OCI-LY1 (cell line): ENCODE measurements around the gene NRGN.

Experiments
- H2AFZ ChIP-seq: fragments of 200-600 bp; sonication (generic), shearing (Covaris generic); 2 replicates; pipeline ENCODE4 v1.6.0; 2014; ENCODE audit warnings: antibody characterized with exemption, mild to moderate bottlenecking, low read length
- H3F3A ChIP-seq: fragments of 200-600 bp; sonication (generic), shearing (Covaris generic); 2 replicates; pipeline ENCODE4 v1.6.0; 2014; ENCODE audit warnings: mild to moderate bottlenecking, antibody characterized with exemption, low read length, moderate library complexity; ENCODE audit not compliant: insufficient read depth
- H3K27ac ChIP-seq: fragments of 200-600 bp; sonication (generic); 2 replicates; pipeline ENCODE4 v1.5.1; 2014; ENCODE audit warnings: low read length, mixed run types, mild to moderate bottlenecking, low read depth; ENCODE audit not compliant: poor library complexity, severe bottlenecking
- H3K27me3 ChIP-seq: fragments of 200-600 bp; sonication (generic); 2 replicates; pipeline ENCODE4 v1.6.0; 2014; ENCODE audit warnings: antibody characterized with exemption, mild to moderate bottlenecking, low read length, moderate library complexity; ENCODE audit not compliant: insufficient read depth
- H3K36me3 ChIP-seq: fragments of 200-600 bp; sonication (generic); 2 replicates; pipeline ENCODE4 v1.6.1; 2014; ENCODE audit warnings: mild to moderate bottlenecking, antibody characterized with exemption, low read length, moderate library complexity, mixed read lengths; ENCODE audit not compliant: insufficient read depth
- H3K4me1 ChIP-seq: fragments of 200-600 bp; sonication (generic); 2 replicates; pipeline ENCODE4 v1.5.1; 2014; ENCODE audit warnings: mild to moderate bottlenecking, low read length, moderate library complexity; ENCODE audit not compliant: insufficient read depth, severe bottlenecking
- H3K4me2 ChIP-seq: fragments of 200-600 bp; sonication (generic), shearing (Covaris generic); 2 replicates; pipeline ENCODE4 v1.6.1; 2014; ENCODE audit warnings: low read length
- H3K4me3 ChIP-seq: fragments of 200-600 bp; sonication (generic); 2 replicates; pipeline ENCODE4 v1.5.1; 2014; ENCODE audit warnings: low read length, low read depth, mild to moderate bottlenecking, mixed read lengths; ENCODE audit not compliant: poor library complexity, severe bottlenecking
- H3K79me2 ChIP-seq: fragments of 200-600 bp; shearing (Covaris generic); 2 replicates; pipeline ENCODE4 v1.6.1; 2016; ENCODE audit warnings: mixed run types, low read length, mixed read lengths; ENCODE audit not compliant: insufficient read depth
- H3K9ac ChIP-seq: fragments of 200-600 bp; sonication (generic), shearing (Covaris generic); 2 replicates; pipeline ENCODE4 v1.6.1; 2014; ENCODE audit warnings: mild to moderate bottlenecking, low read length, mixed read lengths
- H3K9me2 ChIP-seq: fragments of 200-600 bp; sonication (generic), shearing (Covaris generic); 2 replicates; pipeline ENCODE4 v1.6.1; 2014; ENCODE audit warnings: low read depth, mild to moderate bottlenecking, low read length, mixed read lengths
- H3K9me3 ChIP-seq: fragments of 200-600 bp; shearing (Covaris generic); 2 replicates; pipeline ENCODE4 v1.6.1; 2014; ENCODE audit warnings: low read length, mixed read lengths
- H4K20me1 ChIP-seq: fragments of 200-600 bp; sonication (generic), shearing (Covaris generic); 2 replicates; pipeline ENCODE4 v1.6.0; 2016; ENCODE audit warnings: mild to moderate bottlenecking, low read length; ENCODE audit not compliant: insufficient read depth
- EZH2 ChIP-seq: fragments of 200-600 bp; sonication (generic), shearing (Covaris generic); IDR thresholded peaks from 2 replicates; pipeline ENCODE4 v1.8.0; 2017; ENCODE audit warnings: borderline replicate concordance, mixed run types, mild to moderate bottlenecking, antibody characterized with exemption, low read length, moderate library complexity, mixed read lengths
- TF ChIP-seq, protein P1 (sequence below): fragments of 200-600 bp; sonication (generic), shearing (Covaris generic); IDR thresholded peaks from 2 replicates; pipeline ENCODE4 v1.5.1; 2017; ENCODE audit warnings: mild to moderate bottlenecking, antibody characterized with exemption, low read length, moderate library complexity, mixed read lengths

NRGN gene

DNA sequence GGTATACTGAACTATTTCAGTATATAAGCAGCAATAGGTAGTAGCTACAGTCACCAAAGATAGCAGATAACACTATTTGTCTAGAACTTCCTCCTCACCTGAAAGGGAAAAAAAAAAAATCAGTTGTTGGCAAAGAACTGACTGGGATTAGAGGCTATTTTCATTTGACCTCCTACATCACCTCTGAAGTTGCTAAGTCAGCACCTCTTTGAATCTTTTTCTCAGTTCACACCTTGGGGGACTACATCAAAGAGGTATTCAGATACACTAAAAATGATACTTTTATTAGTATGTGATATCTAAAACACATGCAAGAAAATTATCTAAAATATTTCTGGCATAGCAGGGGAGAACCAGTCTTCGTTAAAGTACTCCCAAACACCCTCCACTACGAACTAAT lies 44.3 kb downstream of the NRGN start:
- H2AFZ ChIP-seq: no peak overlapping the region
- no peaks in the 10 kb centered on the region for H4K20me1 ChIP-seq
- no peaks in the 10 kb centered on the region for H3K27me3 ChIP-seq
- no peaks in the 10 kb centered on the region for H3K4me1 ChIP-seq
- H3K9me2 ChIP-seq: no peaks in the 10 kb centered on the region
- H3K79me2 ChIP-seq: no peaks in the 10 kb centered on the region
- no peaks in the 10 kb centered on the region for H3K36me3 ChIP-seq
- H3K4me2 ChIP-seq: no peak overlapping the region
- H3K27ac ChIP-seq: no peak overlapping the region
- H3K9me3 ChIP-seq: no peaks in the 10 kb centered on the region
- H3F3A ChIP-seq: no peaks in the 10 kb centered on the region
- no peak overlapping the region for H3K4me3 ChIP-seq
- no peak for TF ChIP-seq EZH2
- TF ChIP-seq, protein P1, sequence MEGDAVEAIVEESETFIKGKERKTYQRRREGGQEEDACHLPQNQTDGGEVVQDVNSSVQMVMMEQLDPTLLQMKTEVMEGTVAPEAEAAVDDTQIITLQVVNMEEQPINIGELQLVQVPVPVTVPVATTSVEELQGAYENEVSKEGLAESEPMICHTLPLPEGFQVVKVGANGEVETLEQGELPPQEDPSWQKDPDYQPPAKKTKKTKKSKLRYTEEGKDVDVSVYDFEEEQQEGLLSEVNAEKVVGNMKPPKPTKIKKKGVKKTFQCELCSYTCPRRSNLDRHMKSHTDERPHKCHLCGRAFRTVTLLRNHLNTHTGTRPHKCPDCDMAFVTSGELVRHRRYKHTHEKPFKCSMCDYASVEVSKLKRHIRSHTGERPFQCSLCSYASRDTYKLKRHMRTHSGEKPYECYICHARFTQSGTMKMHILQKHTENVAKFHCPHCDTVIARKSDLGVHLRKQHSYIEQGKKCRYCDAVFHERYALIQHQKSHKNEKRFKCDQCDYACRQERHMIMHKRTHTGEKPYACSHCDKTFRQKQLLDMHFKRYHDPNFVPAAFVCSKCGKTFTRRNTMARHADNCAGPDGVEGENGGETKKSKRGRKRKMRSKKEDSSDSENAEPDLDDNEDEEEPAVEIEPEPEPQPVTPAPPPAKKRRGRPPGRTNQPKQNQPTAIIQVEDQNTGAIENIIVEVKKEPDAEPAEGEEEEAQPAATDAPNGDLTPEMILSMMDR: no peak
- no peak overlapping the region for H3K9ac ChIP-seq

DNA sequence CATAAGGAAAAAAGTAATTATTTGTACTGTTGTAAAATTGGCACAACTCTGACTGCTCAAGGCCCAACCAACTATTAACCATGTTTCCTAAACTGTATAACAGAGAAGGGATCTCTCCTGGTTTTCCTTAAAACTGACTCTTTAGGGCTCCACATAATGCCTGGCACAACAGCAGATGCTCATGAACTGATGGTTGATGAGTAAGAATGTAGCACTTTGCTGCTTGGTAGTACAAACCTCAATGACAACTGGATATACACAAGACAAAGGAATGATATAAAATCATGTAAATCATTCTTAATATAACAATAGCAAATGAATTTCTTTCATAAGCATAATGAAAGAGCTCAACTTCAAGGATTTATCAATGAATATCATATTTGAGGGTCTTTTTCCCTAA lies 48.8 kb downstream of the NRGN start:
- H3K9ac ChIP-seq: no peak overlapping the region
- H2AFZ ChIP-seq: no peak overlapping the region
- H3K9me2 ChIP-seq: no peaks in the 10 kb centered on the region
- TF ChIP-seq EZH2: no peak
- TF ChIP-seq, protein P1: no peak
- no peaks in the 10 kb centered on the region for H3K36me3 ChIP-seq
- H3K4me2 ChIP-seq: no peak overlapping the region
- no peaks in the 10 kb centered on the region for H3K79me2 ChIP-seq
- H3K4me3 ChIP-seq: no peak overlapping the region
- no peak overlapping the region for H3K27ac ChIP-seq
- H3F3A ChIP-seq: no peaks in the 10 kb centered on the region
- 0 out of 2 replicates have a peak, but pooled peaks cover 2% of the 10 kb centered on the region for H4K20me1 ChIP-seq
- H3K27me3 ChIP-seq: no peaks in the 10 kb centered on the region
- no peaks in the 10 kb centered on the region for H3K4me1 ChIP-seq
- no peaks in the 10 kb centered on the region for H3K9me3 ChIP-seq

DNA sequence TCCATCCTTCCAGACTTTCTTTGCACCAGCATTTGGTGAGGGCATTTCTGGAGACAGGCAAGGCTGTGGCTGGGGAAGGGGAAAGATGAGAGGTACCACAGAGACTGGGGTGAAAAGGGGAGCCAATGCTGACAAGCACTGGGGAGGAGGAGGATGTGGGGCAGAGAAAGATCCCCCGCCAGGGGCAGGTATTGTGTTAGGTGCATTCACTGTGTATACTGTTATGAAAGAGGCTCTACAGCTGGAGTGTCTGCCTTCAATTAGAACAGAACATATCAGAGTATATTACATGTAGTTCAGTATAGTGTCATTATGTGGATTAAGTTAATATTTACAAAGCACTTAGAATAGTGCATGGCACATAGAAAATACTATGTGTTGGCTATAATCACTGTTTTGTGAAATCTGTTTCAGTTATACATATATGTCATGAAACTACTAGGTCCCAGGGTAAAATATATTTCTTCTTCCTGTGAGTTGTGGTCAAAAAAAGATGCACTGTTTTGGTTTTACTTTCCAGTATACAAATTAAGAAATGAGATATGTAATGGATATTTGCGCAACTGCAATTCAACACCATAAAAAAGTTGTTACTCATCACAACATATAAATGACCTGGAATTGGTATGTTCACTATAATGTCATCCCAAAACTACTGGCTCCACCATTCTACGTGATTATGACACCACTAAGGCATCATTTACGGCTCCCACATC lies 52.0 kb downstream of the NRGN start:
- Histone ChIP-seq H3K4me3 (no peak overlapping the region), H3K27ac (no peak overlapping the region)

More for the DNA sequence above, 52.0 kb downstream of the NRGN start:
- Histone ChIP-seq H3K79me2 (no peaks in the 10 kb centered on the region), H3F3A (no peaks in the 10 kb centered on the region), H2AFZ (no peak overlapping the region), H3K36me3 (no peaks in the 10 kb centered on the region), H3K4me2 (no peak overlapping the region), H3K9me2 (no peaks in the 10 kb centered on the region), H3K4me1 (no peaks in the 10 kb centered on the region), H3K9me3 (no peaks in the 10 kb centered on the region), H4K20me1 (0 out of 2 replicates have a peak, but pooled peaks cover 2% of the 10 kb centered on the region), H3K27me3 (no peaks in the 10 kb centered on the region), H3K9ac (no peak overlapping the region)
- TF ChIP-seq EZH2: no peak
- TF ChIP-seq, protein P1: no peak
